Thyroid gland (tissue), 4 donors: ENCODE data around the gene GCK. TPM values are rescaled to one million over a fixed set of nuclear protein-coding genes. Genes with fewer than 3 reads are reported as not detected.

ENCODE experiments used
- DNase-seq, 2 donors: peaks; one replicate each; pipeline ENCODE4 v3.0.0-alpha.2; 2019
- H3K27ac ChIP-seq, 3 donors: fragments of 200-600 bp; sonication (generic); 1 replicate in 2 of 3; 2 replicates in 1 of 3; pipeline ENCODE4 v1.5.1; 2016 to 2019; ENCODE audit warnings: mild to moderate bottlenecking in 1 of 3, moderate library complexity in 1 of 3
- H3K27me3 ChIP-seq: fragments of 200-600 bp; sonication (generic); one replicate; pipeline ENCODE4 v1.5.1; 2019
- H3K36me3 ChIP-seq, 2 donors: fragments of 200-600 bp; sonication (generic); one replicate each; pipeline ENCODE4 v1.5.1; 2016 to 2019
- H3K4me1 ChIP-seq, 2 donors: fragments of 200-600 bp; sonication (generic); one replicate each; pipeline ENCODE4 v1.5.1; 2017 to 2019
- H3K4me3 ChIP-seq, 3 donors: fragments of 200-600 bp; sonication (generic); replicated peaks in 1 of 3; 1 replicate in 2 of 3; 2 replicates in 1 of 3; pipeline ENCODE4 v1.5.1; 2016; ENCODE audit warnings: mild to moderate bottlenecking in 1 of 3
- H3K9me3 ChIP-seq: fragments of 200-600 bp; sonication (generic); one replicate; pipeline ENCODE4 v1.5.1; 2017
- CTCF ChIP-seq, 6 experiments: fragments of 200-600 bp in 3 of 6; fragments of 450-650 bp in 3 of 6; sonication (generic) in 3 of 6; IDR thresholded peaks; one replicate each; pipeline ENCODE4 v1.5.1; 2016 to 2019; ENCODE audit warnings: antibody characterized with exemption in 6 of 6, mild to moderate bottlenecking in 2 of 6, inconsistent platforms in 1 of 6, moderate library complexity in 1 of 6
- POLR2A ChIP-seq, 2 donors: fragments of 450-650 bp; IDR thresholded peaks; one replicate each; pipeline ENCODE4 v1.6.1; 2017; ENCODE audit warnings: antibody characterized with exemption in 2 of 2, mild to moderate bottlenecking in 2 of 2, moderate library complexity in 1 of 2
- WGBS, 2 donors: methylation state at CpG; one replicate each; pipeline ENCODE4 v1.1.5; 2017; 5-methylcytosine and 5-hydroxymethylcytosine counted together
- intact Hi-C: fragments of 100-400 bp; cut with DNase I; formaldehyde crosslinking; loops from one replicate; pipeline ENCODE4 v1.15.1; 2023
- total RNA-seq, 4 donors: library from RNA; depleted of rRNA; stranded (reverse); fragments of >200 nt; gene quantifications; one replicate each; pipeline ENCODE4 v1.2.3, GENCODE V29; 2016

Gene GCK
- total RNA-seq, 4 donors from 2014 or later: 0.22 to 0.73 TPM; not detected in 2

GRCh38 chr7:44145479-44145968 is 43.7 kb downstream of the GCK start:
- Histone ChIP-seq H3K4me3 (peak overlapping the region in 1 of 3 donors; percentile 27), H3K27me3 (no peaks in the 10 kb centered on the region), H3K4me1 (peaks cover 8 to 12% of the 10 kb centered on the region in 2 donors), H3K27ac (no peak overlapping the region), H3K9me3 (no peaks in the 10 kb centered on the region), H3K36me3 (no peaks in the 10 kb centered on the region)
- no peak for DNase-seq
- TF ChIP-seq CTCF (IDR thresholded peaks at IDR 0.05): no peak
- TF ChIP-seq POLR2A (IDR thresholded peaks at IDR 0.05): no peak
- intact Hi-C loops: no loop called here
- WGBS, 2 donors: 3 to 16% methylated on average over 18 to 20 of the region's 53 CpGs

DNA sequence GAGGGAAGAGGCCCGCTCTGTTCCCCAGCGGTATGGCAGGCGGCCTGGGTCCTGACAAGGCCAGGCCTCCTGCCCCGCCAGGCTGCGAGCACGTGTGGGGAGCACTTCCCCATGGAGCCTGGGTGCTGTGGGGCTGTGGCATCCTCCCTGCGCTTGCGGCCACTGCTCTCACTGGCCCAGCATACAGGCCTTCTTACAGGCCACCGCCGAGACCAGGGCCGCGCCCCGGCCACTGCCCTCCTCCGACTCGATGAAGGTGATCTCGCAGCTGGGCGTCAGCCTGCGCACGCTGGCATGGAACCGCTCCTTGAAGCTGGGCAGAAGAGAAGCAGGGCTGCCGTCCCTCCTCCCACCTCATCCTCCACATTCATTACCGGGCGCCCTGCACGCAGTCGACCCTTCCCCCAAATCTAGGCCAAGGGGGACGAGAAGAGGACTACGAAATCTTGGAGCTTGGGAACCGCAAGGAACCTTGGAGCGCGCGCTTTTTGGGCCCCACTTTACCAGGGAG is 44.2 kb downstream of the GCK start:
- H3K27ac ChIP-seq: no peak overlapping the region
- no peaks in the 10 kb centered on the region for H3K9me3 ChIP-seq
- H3K36me3 ChIP-seq: no peaks in the 10 kb centered on the region
- peaks cover 8 to 12% of the 10 kb centered on the region in 2 donors for H3K4me1 ChIP-seq
- no peaks in the 10 kb centered on the region for H3K27me3 ChIP-seq
- no peak for DNase-seq
- H3K4me3 ChIP-seq: peak overlapping the region in 1 of 3 donors; percentile 27
- intact Hi-C loops: no loop called here
- 60 to 72% methylated on average over 10 to 20 of the region's 31 CpGs for WGBS, 2 donors
- TF ChIP-seq CTCF (IDR thresholded peaks at IDR 0.05) (no peak), POLR2A (IDR thresholded peaks at IDR 0.05) (no peak)

GRCh38 chr7:44144426-44144967 is 44.7 kb downstream of the GCK start:
- no peak for DNase-seq
- H3K36me3 ChIP-seq: no peaks in the 10 kb centered on the region
- intact Hi-C loops: no loop called here
- no peaks in the 10 kb centered on the region for H3K9me3 ChIP-seq
- TF ChIP-seq CTCF (IDR thresholded peaks at IDR 0.05) (no peak), POLR2A (IDR thresholded peaks at IDR 0.05) (no peak)
- H3K4me3 ChIP-seq: no peak overlapping the region
- no peaks in the 10 kb centered on the region for H3K27me3 ChIP-seq
- no peak overlapping the region for H3K27ac ChIP-seq
- H3K4me1 ChIP-seq: peaks cover 8 to 12% of the 10 kb centered on the region in 2 donors
- 89 to 100% methylated on average over 1 to 2 of the region's 6 CpGs for WGBS, 2 donors

DNA sequence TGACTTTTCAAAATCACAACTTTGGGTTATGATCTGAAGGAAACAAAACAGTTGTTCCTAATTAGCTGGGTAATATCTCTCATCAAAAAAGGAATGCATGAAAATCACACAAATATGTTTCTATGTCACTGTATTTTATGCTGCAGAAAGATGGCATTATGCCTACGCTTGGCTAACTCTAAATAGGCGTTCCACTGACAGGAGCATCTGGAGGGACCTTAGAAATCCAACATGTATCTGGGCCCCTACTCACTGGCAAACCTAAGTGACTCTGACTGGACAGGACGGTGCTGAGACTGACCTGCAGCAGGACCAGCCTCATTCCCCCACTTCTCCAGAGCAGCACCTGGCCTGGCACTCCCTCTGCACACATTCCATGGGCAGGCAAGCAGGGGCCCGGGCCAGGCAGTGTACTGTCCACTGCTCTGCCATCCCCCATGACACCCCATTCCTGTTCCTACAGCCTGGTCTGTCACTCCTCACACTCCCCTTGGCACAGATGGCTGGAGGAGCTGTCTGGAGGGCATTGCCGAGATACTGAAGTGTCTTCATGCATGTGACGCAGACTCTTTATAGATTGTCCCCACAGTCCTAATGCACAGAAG is 45.5 kb downstream of the GCK start:
- no peak overlapping the region for H3K4me3 ChIP-seq
- H3K36me3 ChIP-seq: no peaks in the 10 kb centered on the region
- no peaks in the 10 kb centered on the region for H3K9me3 ChIP-seq
- intact Hi-C loops: no loop called here
- TF ChIP-seq POLR2A (IDR thresholded peaks at IDR 0.05) (no peak), CTCF (IDR thresholded peaks at IDR 0.05) (no peak)
- DNase-seq: no peak
- peaks cover 8 to 12% of the 10 kb centered on the region in 2 donors for H3K4me1 ChIP-seq
- WGBS, 2 donors: 70 to 84% methylated on average over 6 of the region's 6 CpGs
- no peaks in the 10 kb centered on the region for H3K27me3 ChIP-seq
- H3K27ac ChIP-seq: no peak overlapping the region

DNA sequence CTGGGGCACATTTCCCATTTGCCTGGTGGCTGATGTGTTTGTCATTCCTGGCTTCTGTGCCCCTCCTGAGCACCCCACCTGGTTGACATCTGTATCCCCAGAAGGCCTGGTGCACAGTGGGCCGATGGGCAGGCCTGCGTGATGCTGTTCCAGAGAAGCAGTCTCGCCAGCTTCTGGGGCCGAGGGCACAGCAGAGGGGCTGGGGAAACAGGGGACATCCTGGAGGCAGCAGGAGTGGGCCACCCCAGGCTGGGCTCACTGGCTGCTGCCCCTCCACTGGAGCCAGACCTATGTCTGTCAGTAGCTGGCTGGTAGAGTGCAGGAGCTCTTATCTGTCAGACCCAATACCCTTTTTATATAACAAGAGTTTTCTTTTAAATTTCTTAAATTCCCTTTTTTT is 47.2 kb downstream of the GCK start:
- H3K27ac ChIP-seq: no peak overlapping the region
- no peaks in the 10 kb centered on the region for H3K9me3 ChIP-seq
- no peaks in the 10 kb centered on the region for H3K36me3 ChIP-seq
- intact Hi-C loops: no loop called here
- no peaks in the 10 kb centered on the region for H3K27me3 ChIP-seq
- no peak overlapping the region for H3K4me3 ChIP-seq
- H3K4me1 ChIP-seq: peaks cover 8 to 12% of the 10 kb centered on the region in 2 donors
- TF ChIP-seq CTCF (IDR thresholded peaks at IDR 0.05) (no peak), POLR2A (IDR thresholded peaks at IDR 0.05) (no peak)
- WGBS, 2 donors: 98 to 100% methylated on average over 1 to 4 of the region's 4 CpGs
- no peak for DNase-seq
